GM21515 (cell line): Measurements from ENCODE around the gene MTHFD1L.

Experiments used
- ATAC-seq: cut with Tn5 transposase; IDR thresholded peaks from one replicate; pipeline ENCODE4 v1.9.1; 2021; ENCODE audit not compliant: unreplicated experiment

The MTHFD1L gene

GRCh38 chr6:150897400-150897943, 32.0 kb downstream of the MTHFD1L start:
- no peak for ATAC-seq

DNA sequence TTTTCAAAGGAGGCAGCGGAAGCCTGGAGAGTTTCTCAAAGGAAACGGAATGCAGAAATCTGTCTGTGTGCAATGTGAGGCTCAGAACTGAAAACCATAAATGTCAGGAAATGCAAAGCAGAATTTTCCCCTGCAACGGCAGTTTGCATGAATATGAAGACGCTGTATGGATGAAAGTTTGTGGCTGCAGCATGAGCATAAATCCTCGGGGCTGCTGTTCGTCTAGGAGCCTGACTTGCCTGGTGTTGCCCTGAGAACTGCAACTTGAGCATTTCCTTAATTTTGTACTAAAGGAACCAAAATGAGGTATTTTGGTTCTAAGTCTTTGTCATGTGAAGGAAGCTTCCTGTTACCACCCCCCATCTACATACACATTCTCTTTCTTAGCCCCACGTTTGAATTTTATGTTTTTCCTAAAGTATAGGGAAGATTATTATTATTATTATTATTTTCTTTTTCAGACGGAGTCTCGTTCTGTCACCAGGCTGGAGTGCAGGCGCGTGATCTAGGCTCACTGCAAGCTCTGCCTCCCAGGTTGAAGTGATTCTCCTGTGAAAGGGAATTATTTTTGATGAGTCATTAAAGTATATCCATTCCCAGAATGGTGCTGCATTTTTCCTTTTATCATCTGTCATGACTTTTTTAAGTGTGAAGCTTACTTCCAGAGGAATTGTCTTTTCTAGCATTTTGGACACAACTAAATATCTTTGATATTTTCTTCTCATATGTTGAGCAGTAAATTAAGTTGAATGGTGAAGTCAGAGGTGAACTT, 33.1 kb downstream of the MTHFD1L start:
- peak; percentile 45 for ATAC-seq

GRCh38 chr6:150899231-150899630, 33.7 kb downstream of the MTHFD1L start:
- no peak for ATAC-seq

- ATAC-seq, result no peak
Measured at GRCh38 chr6:150900049-150900448, 34.5 kb downstream of the MTHFD1L start.

GRCh38 chr6:150902142-150902776, 36.8 kb downstream of the MTHFD1L start:
- ATAC-seq, result no peak

DNA sequence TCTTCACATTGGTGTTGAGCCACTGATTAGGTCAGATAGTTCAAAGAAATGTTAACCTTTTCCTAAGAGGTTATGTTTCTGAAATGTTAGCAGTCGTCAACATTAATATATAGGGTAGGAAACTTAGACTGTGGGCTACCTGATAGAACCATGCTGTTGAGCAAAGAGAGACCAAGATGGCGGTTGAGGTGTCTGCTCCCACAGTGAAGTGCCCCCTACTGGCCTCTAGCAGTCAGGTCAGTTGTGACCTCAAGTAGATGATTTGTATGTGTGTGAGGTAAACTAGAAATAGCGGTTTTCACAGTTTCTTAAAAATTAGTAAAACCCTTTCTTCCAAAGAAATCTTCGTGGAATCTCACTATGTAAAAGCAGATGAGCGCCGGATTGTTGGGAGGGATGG, 40.3 kb downstream of the MTHFD1L start:
- ATAC-seq, result no peak

GRCh38 chr6:150906641-150907326, 41.3 kb downstream of the MTHFD1L start:
- no peak for ATAC-seq

DNA sequence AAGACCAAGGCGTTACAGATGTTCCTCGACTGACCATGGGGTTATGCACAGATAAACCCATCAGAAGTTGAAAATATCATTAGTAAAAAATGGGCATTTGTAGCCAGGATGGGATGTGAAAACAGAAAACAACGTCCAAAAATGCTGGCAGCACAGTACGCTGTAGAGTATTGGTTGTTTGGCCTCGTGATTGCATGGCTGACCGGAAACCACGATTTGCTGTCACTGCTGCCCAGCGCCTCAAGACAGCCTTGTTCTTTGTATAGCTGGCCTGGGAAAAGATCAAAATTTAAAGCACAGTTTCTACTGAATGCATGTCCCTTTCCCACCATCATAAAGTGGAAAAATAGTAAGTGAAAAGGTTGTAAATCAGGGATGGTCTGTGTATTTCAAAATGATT, 41.9 kb downstream of the MTHFD1L start:
- ATAC-seq, result no peak

GRCh38 chr6:150908901-150909300, 43.4 kb downstream of the MTHFD1L start:
- ATAC-seq, result no peak

DNA sequence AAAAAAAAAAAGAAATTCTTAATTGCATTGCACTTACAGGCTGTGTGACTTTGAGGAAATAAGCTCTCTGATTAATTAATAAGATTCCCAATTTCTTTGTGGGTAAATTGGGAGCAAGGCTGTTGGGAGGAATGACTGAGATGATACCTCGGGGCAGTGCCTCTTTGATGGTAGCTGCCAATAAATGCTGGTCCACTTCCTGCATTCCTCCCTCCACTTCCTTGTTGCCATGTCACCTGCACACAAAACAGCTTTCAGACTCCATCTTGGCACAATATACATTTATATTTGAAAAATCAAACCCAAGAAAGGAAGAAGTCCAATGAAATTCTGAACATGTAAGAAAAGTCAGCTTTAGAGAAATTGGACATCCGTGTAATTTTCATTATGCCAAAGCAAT, 45.1 kb downstream of the MTHFD1L start:
- no peak for ATAC-seq

GRCh38 chr6:150914372-150914771, 48.9 kb downstream of the MTHFD1L start:
- no peak for ATAC-seq

GRCh38 chr6:150915131-150915879, 49.8 kb downstream of the MTHFD1L start:
- ATAC-seq, result no peak

DNA sequence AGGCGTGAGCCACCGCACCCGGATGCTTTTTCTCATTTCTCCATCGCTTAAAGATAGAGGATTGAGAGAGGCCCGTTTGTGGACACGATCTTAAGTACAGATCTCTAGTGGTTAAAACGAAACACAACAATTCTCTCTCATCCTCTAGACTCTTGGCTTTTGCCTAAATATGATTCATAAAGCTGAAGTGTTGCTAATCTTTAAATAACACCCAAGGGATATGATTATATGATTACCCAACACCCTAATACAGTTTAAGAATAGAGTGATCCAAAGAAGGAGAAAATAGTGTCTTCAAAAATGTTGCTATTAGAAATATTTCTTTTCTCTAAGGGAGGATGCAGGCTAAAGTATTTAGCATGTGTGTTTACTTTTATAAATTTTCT, 50.4 kb downstream of the MTHFD1L start:
- no peak for ATAC-seq

DNA sequence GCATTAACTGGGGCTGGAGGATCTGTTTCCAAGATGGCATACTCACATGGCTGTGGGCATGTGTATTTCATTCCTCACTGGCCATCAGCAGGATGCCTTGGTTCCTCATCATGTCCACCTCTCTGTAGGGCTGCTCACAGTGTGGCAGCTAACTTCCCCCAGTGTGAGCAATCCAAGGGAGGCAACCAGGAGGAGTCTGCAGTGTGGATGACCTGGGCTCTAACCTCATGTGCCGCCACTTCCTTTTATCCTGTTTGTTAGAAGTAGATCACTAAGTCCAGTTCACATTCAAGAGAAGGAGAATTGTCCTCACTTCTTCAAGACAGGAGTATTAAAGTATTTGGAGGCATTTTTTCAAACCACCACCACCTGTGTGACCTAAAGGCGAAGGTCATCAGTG, 54.4 kb downstream of the MTHFD1L start:
- ATAC-seq, result no peak

DNA sequence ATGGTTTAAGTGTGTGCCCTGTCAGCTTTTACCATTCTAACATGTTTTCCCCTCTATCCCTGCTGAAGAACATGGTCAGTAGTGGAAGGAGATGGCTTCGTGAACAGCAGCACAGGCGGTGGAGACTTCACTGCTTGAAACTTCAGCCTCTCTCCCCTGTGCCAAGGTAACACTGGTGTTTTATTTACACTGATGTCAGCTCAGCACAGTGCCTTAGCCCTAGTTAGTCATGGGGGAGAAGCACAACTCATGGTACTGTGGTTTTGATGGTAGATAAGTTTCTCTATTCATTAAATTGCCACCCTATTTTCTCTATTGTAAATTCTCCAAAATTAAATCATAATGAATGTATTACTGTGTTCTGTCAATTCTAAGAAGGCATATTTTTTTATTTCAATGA, 56.6 kb downstream of the MTHFD1L start:
- ATAC-seq, result no peak

GRCh38 chr6:150924808-150925589, 59.5 kb downstream of the MTHFD1L start:
- no peak for ATAC-seq

DNA sequence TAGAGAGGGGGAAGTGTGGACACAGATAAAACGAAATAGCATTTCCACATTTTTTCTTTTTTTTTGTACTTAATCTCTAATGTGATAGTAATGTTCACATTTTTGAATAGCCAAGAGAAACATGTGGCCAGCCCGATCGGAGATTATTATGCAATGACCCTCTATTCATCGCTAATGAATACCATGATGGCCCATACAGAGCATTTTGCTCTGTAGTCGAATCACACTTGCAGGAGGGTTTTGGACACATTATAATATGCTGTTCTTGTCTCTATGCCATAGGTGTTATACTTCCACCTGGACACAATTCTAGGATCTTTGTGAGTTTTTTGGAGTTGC, 60.1 kb downstream of the MTHFD1L start:
- ATAC-seq, result no peak

DNA sequence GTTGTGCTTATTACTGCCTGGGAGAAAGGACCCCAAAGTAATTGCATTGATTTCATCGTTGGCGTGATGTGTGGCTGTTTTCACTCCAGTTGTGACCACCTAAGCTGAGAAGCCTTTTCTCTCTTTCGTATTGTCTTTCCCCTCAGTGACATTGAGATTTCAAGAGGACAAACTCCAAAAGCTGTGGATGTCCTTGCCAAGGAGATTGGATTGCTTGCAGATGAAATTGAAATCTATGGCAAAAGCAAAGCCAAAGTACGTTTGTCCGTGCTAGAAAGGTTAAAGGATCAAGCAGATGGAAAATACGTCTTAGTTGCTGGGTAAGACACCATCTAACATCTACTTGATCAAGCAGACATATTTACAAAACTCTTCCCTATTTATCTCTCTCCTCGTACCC, 60.5 kb downstream of the MTHFD1L start:
- ATAC-seq, result no peak

GRCh38 chr6:150928882-150929281, 63.4 kb downstream of the MTHFD1L start:
- no peak for ATAC-seq

GRCh38 chr6:150929416-150929815, 63.9 kb downstream of the MTHFD1L start:
- no peak for ATAC-seq

DNA sequence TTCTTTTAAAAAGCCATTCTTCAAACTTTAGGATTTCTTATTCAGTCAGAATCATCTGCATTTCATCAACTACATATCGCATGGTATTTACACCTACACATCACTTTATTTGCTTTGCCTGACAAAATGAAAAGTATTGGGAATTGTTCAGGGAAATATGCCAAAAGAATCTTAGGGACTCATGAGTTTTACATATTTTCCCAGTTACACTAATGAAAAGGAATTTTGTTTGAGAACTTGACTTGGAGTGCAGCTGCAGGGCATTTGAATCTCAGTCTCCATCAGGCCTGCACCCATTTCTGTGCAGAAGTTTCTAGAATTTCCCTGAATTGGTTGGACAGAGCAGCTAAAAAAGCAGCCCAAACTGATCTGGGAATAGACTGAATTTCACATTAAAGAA, 65.3 kb downstream of the MTHFD1L start:
- ATAC-seq, result no peak
